ENCODE data around the gene AHCYL1.

AHCYL1 gene

DNA sequence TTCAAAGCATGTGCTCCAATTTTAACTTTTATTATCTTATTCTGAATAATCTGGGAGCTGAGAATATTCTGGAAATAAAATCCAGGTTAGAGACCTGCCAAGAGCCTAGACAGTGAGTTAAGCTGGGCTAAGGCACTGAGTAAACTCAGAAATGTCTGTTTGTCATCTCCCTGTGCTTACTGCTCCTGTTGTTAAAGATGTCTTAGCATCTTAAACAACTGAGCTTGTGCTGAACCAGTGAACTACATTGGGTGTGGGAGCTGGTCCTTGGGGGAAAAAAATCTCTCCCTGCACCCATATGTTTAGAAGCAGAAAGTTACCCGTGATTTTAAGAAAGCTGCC is 25.0 kb upstream of the AHCYL1 start:
- no peak overlapping the region for H3K9ac ChIP-seq (ENCODE audit: low read length)
- peak overlapping the region; percentile 15 for H3K27ac ChIP-seq (ENCODE audit: low read depth, low read length)
- H3K4me1 ChIP-seq (ENCODE audit: control insufficient read depth, insufficient read depth, low read length), result peaks cover 17% of the 10 kb centered on the region
- H3K4me3 ChIP-seq (ENCODE audit: low read length), result no peak overlapping the region
- H3K36me3 ChIP-seq (ENCODE audit: control insufficient read depth, insufficient read depth, low read length), result no peaks in the 10 kb centered on the region
- H3K27me3 ChIP-seq (ENCODE audit: control insufficient read depth, insufficient read depth, low read length), result no peaks in the 10 kb centered on the region

DNA sequence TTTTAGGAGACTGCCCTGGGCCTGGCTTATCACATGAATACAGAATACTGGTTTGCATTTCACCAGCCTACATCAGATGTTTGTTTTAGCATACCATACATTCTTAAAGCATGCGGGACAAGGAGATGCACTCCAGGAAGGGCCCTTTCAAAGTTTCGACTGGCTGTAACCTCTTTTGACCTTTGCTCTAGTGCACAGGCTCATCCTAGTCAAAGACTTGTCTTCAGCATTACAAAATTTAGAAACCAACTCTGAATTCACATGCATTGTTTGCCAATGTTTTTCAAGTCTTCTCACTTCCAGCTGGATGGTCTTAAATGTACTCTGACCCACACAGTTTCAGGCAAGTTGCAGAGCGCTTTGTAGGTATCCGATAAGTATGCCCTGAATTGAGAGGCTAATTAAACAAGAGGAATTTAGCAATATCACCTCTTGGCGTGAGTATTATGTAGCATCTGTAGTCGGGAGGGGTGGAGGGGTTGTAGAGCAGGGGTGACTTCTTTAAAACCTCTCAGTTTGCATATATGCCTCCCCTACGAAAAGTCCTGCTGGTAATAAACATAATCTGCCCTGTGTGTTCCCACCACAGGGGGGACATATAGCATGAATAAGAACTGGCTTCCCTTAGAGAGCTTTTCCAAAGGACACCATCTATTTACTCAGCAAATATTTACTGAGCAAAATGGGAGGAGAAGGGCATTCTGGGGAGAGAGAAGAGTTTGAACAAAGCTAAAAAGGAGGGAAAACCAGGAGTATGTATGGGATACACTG is 24.4 kb upstream of the AHCYL1 start:
- no peaks in the 10 kb centered on the region for H3K36me3 ChIP-seq (ENCODE audit: control insufficient read depth, insufficient read depth, low read length)
- H3K9ac ChIP-seq (ENCODE audit: low read length), result no peak overlapping the region
- peak overlapping the region; percentile 27 for H3K27ac ChIP-seq (ENCODE audit: low read depth, low read length)
- H3K27me3 ChIP-seq (ENCODE audit: control insufficient read depth, insufficient read depth, low read length), result no peaks in the 10 kb centered on the region
- H3K4me1 ChIP-seq (ENCODE audit: control insufficient read depth, insufficient read depth, low read length), result peaks cover 15% of the 10 kb centered on the region
- H3K4me3 ChIP-seq (ENCODE audit: low read length), result no peak overlapping the region

DNA sequence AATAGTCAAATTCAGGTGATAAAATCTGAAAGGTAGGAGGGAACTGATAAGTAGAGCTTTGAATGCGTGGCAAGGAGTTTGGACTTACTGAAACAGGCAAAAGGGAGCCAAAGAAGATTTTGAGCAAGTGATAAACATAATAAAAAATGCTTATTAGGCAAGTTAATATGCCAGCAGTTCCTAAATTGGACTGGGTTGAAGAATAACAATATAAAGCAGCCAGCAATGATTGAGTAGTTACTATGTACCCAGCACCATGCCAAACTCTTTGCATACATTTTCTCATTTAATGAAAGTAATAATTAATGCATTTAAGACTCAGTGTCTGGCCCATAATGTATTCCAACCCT is 23.8 kb upstream of the AHCYL1 start:
- Histone ChIP-seq H3K9ac (ENCODE audit: low read length) (no peak overlapping the region), H3K27ac (ENCODE audit: low read depth, low read length) (no peak overlapping the region), H3K4me3 (ENCODE audit: low read length) (no peak overlapping the region), H3K4me1 (ENCODE audit: control insufficient read depth, insufficient read depth, low read length) (peaks cover 15% of the 10 kb centered on the region), H3K36me3 (ENCODE audit: control insufficient read depth, insufficient read depth, low read length) (no peaks in the 10 kb centered on the region), H3K27me3 (ENCODE audit: control insufficient read depth, insufficient read depth, low read length) (no peaks in the 10 kb centered on the region)

DNA sequence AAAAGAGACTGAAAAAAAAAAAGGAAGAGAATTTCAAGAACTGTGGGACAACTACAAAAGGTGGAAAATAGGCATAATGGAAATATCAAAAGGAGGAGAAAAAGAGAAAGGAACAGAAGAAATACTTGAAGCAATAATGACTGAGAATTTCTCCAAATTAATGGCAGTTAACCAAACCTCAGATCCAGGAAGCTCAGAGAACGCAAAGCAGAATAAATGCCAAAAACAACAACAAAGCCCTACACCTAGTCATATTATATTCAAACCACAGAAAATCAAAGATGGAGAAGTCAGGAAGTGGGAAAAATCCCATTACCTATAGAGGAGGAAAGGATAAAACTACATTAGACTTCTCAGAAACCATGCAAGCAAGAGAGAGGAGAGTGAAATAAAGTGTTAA is 20.7 kb upstream of the AHCYL1 start:
- peaks cover 11% of the 10 kb centered on the region for H3K4me1 ChIP-seq (ENCODE audit: control insufficient read depth, insufficient read depth, low read length)
- H3K9ac ChIP-seq (ENCODE audit: low read length), result no peak overlapping the region
- no peaks in the 10 kb centered on the region for H3K27me3 ChIP-seq (ENCODE audit: control insufficient read depth, insufficient read depth, low read length)
- no peak overlapping the region for H3K4me3 ChIP-seq (ENCODE audit: low read length)
- H3K27ac ChIP-seq (ENCODE audit: low read depth, low read length), result no peak overlapping the region
- no peaks in the 10 kb centered on the region for H3K36me3 ChIP-seq (ENCODE audit: control insufficient read depth, insufficient read depth, low read length)

DNA sequence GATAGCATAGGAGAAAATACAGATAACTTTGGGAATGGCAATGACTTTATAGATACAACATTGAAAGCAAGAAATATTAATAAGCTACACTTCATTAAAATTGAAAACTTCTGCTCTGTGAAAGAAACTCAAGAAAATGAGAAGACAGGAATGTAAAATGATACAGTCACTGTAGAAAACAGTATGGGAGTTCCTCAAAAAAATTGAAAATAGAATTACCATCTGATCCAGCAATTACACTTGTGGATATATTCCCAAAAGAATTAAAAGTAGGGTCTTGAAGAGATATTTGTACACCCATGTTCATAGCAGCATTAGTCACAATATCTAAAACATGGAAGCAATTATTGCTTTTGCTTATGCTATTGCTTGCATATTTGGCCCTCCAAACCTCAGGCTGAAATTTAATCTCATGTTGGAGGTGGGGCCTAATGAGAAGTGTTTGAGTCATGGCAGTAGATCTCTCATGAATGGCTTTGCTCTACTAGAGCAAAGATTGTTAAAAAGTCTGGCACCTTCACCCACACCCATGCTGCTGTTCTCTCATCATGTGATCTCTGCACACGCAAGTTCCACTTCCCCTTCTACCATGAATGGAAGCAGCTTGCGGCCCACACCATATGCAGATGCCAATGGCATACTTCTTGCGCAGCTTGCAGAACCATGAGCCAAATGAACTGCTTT is 15.3 kb upstream of the AHCYL1 start:
- H3K9ac ChIP-seq (ENCODE audit: low read length), result no peak overlapping the region
- H3K27me3 ChIP-seq (ENCODE audit: control insufficient read depth, insufficient read depth, low read length), result no peaks in the 10 kb centered on the region
- no peaks in the 10 kb centered on the region for H3K36me3 ChIP-seq (ENCODE audit: control insufficient read depth, insufficient read depth, low read length)
- no peak overlapping the region for H3K4me3 ChIP-seq (ENCODE audit: low read length)
- H3K4me1 ChIP-seq (ENCODE audit: control insufficient read depth, insufficient read depth, low read length), result no peaks in the 10 kb centered on the region
- H3K27ac ChIP-seq (ENCODE audit: low read depth, low read length), result no peak overlapping the region

DNA sequence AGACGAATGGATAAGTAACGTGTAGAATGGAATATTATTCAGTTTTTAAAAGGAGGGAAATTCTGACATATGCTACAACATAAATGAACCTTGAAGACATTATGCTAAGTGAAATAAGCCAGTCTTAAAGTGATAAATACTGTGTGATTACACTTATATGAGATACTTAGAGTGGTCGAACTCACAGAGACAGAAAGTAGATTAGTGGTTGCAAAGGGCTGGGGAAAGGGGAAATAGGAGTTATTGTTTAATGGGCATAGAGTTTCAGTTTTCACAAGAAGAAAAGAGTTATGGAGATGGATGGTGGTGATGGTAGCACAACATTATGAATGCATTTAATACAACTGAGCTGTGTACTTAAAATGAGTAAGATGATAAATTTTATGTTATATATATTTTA is 14.7 kb upstream of the AHCYL1 start:
- Histone ChIP-seq H3K36me3 (ENCODE audit: control insufficient read depth, insufficient read depth, low read length) (no peaks in the 10 kb centered on the region), H3K27me3 (ENCODE audit: control insufficient read depth, insufficient read depth, low read length) (no peaks in the 10 kb centered on the region), H3K4me3 (ENCODE audit: low read length) (no peak overlapping the region), H3K9ac (ENCODE audit: low read length) (no peak overlapping the region), H3K27ac (ENCODE audit: low read depth, low read length) (no peak overlapping the region), H3K4me1 (ENCODE audit: control insufficient read depth, insufficient read depth, low read length) (no peaks in the 10 kb centered on the region)

DNA sequence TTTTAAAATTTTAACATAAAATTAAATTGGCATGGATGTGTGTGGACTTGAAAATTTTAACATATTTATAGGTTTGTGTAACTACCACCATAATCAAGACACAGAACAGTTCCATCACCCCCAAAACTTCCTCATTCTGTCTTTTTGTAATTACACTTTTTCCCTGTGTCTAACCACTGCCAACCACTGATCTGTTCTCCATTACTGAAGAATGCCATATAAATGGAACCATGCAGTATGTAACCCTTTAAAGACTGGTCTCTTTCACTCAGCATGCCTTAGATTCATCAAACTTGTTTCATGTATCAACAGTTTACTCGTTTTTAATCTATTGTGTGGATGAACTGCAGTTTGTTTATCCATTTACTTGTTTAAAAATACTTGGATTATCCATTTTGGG is 13.0 kb upstream of the AHCYL1 start:
- H3K27me3 ChIP-seq (ENCODE audit: control insufficient read depth, insufficient read depth, low read length), result no peaks in the 10 kb centered on the region
- H3K4me3 ChIP-seq (ENCODE audit: low read length), result no peak overlapping the region
- H3K27ac ChIP-seq (ENCODE audit: low read depth, low read length), result no peak overlapping the region
- H3K9ac ChIP-seq (ENCODE audit: low read length), result no peak overlapping the region
- no peaks in the 10 kb centered on the region for H3K36me3 ChIP-seq (ENCODE audit: control insufficient read depth, insufficient read depth, low read length)
- no peaks in the 10 kb centered on the region for H3K4me1 ChIP-seq (ENCODE audit: control insufficient read depth, insufficient read depth, low read length)

DNA sequence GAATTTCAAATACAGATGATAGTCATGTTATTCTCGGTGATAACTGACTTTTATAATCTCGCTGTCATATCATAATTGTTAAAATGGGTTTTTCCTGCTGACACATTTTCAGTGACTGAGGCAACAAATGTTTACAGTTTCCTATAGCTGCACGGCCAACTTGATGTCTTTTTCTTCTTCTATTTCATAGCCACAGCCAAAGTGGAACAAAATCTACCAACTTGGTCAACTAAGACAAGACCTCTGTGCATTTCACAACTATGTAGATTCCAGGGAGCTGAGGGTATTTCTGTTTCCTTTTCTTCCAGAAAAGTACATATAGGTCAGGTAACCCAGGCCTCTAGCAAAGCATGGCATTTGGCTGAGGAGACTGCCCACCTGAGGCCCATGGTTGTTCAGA is 10.4 kb upstream of the AHCYL1 start:
- Histone ChIP-seq H3K4me1 (ENCODE audit: control insufficient read depth, insufficient read depth, low read length) (no peaks in the 10 kb centered on the region), H3K27me3 (ENCODE audit: control insufficient read depth, insufficient read depth, low read length) (no peaks in the 10 kb centered on the region), H3K27ac (ENCODE audit: low read depth, low read length) (no peak overlapping the region), H3K4me3 (ENCODE audit: low read length) (no peak overlapping the region), H3K9ac (ENCODE audit: low read length) (no peak overlapping the region), H3K36me3 (ENCODE audit: control insufficient read depth, insufficient read depth, low read length) (no peaks in the 10 kb centered on the region)

DNA sequence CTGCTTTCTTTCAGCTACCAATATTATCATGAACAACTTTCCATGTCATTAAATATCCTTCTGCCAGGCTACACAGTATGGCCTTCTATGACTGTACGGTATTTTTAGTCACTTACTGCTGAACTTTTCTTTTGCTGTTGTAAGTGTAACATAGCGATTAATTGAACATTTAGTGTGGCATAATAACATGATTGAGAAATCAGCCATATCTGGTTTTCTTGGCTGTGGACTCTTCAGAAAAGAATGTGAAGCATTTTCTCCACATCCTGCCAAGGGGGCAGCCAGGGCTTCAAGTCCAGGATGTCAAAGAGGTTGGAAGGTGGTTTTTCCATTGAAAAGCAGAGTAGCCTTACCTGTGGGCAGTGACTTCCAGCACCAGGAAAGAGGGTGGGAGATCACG is 8.8 kb upstream of the AHCYL1 start:
- Histone ChIP-seq H3K9ac (ENCODE audit: low read length) (no peak overlapping the region), H3K4me1 (ENCODE audit: control insufficient read depth, insufficient read depth, low read length) (no peaks in the 10 kb centered on the region), H3K27ac (ENCODE audit: low read depth, low read length) (no peak overlapping the region), H3K4me3 (ENCODE audit: low read length) (no peak overlapping the region), H3K27me3 (ENCODE audit: control insufficient read depth, insufficient read depth, low read length) (no peaks in the 10 kb centered on the region), H3K36me3 (ENCODE audit: control insufficient read depth, insufficient read depth, low read length) (no peaks in the 10 kb centered on the region)

DNA sequence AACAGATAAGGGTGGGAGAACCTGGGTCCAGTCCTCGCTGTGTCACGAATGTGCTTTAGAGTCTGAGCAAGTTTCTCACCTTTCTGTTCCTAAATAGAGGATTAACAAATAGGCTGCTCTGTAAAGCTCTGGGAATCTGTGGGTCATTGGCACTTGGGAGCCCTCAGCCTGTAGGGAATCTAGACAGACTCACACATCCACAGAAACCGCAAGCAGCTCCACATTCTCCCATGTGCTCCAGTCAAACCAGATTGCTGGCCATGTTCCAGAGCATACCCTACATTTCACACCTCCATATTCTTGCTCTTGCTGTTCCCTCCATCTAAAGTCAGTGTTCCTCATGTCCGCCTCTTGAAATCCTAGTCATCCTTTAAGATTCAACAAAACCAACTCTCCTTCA is 7.8 kb upstream of the AHCYL1 start:
- no peaks in the 10 kb centered on the region for H3K36me3 ChIP-seq (ENCODE audit: control insufficient read depth, insufficient read depth, low read length)
- H3K4me3 ChIP-seq (ENCODE audit: low read length), result no peak overlapping the region
- no peak overlapping the region for H3K9ac ChIP-seq (ENCODE audit: low read length)
- no peak overlapping the region for H3K27ac ChIP-seq (ENCODE audit: low read depth, low read length)
- H3K4me1 ChIP-seq (ENCODE audit: control insufficient read depth, insufficient read depth, low read length), result no peaks in the 10 kb centered on the region
- no peaks in the 10 kb centered on the region for H3K27me3 ChIP-seq (ENCODE audit: control insufficient read depth, insufficient read depth, low read length)

DNA sequence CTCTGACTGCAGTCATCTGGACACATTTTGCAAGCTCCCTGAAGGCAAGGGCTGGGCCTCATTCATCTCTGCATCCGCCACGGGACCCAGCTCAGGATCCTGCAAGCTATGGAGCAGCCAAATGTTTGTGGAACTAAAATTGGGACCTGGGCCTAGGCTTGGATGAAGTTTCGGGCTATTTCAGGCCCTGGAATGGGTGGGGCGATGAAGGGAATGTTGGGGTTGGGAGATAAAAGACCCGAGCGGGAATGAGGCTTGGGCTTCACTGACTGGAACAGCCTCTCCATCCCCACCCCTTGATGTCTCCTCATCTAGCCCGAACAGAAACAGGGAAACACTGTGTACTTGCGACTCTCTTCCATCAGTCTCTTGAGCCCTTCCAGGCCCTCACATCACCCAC is 7.3 kb upstream of the AHCYL1 start:
- Histone ChIP-seq H3K9ac (ENCODE audit: low read length) (no peak overlapping the region), H3K27ac (ENCODE audit: low read depth, low read length) (no peak overlapping the region), H3K27me3 (ENCODE audit: control insufficient read depth, insufficient read depth, low read length) (no peaks in the 10 kb centered on the region), H3K4me3 (ENCODE audit: low read length) (no peak overlapping the region), H3K36me3 (ENCODE audit: control insufficient read depth, insufficient read depth, low read length) (no peaks in the 10 kb centered on the region), H3K4me1 (ENCODE audit: control insufficient read depth, insufficient read depth, low read length) (no peaks in the 10 kb centered on the region)

DNA sequence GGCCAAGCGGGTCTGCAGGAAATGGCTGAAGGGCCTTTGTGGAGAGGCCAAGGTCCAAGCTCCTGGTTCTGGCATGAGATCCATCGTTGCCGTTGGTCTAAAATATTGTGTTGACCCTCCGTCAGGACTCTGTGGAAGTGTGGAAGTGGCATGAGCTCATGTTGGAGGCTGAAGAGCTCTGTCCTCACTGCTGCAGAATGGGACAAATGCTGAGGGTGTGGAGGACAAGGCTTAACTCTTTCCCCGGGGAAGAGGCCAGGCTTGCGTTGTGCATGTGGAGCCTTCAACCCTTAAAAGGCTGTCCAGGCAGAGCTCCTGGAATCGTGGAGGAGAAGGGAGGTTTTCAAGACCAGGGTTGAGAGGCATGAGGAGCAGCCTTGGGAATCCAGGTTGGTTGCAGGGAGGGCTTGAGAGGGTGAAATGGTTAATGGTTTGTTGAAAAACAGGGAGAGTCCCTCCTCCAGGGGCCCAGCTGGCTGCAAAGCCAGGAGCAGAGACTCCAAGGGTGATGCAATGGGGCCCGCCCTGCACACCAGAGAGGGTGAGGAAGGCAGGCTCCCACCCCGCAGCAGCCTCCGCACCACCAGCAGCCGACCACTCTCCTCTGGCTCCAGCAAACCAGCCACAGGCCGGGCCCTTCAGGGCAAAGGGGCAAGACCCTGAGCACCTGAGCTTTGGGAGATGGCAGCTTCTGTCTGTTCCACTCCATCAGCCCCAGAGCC is 6.7 kb upstream of the AHCYL1 start:
- H3K4me1 ChIP-seq (ENCODE audit: control insufficient read depth, insufficient read depth, low read length), result no peaks in the 10 kb centered on the region
- no peak overlapping the region for H3K9ac ChIP-seq (ENCODE audit: low read length)
- H3K27me3 ChIP-seq (ENCODE audit: control insufficient read depth, insufficient read depth, low read length), result no peaks in the 10 kb centered on the region
- no peak overlapping the region for H3K27ac ChIP-seq (ENCODE audit: low read depth, low read length)
- H3K4me3 ChIP-seq (ENCODE audit: low read length), result no peak overlapping the region
- no peaks in the 10 kb centered on the region for H3K36me3 ChIP-seq (ENCODE audit: control insufficient read depth, insufficient read depth, low read length)
